ENCODE results near the gene AMIGO1.
A peak's percentile ranks its signal among the peaks of the same experiment; 100 is the strongest.

GRCh38 chr1:109499661-109500536, 9.6 kb downstream of the AMIGO1 start:
- TF ChIP-seq CTCF (conservative IDR thresholded peaks at IDR 0.05) (peak; percentile 80), ZFX (IDR thresholded peaks at IDR 0.05) (no peak)
